ENCODE data around the gene HOXA9. TPM values are rescaled to one million over a fixed set of nuclear protein-coding genes. Genes with fewer than 3 reads are reported as not detected.

The HOXA9 gene
- total RNA-seq, 1 donor from 2014 or later = not detected

DNA sequence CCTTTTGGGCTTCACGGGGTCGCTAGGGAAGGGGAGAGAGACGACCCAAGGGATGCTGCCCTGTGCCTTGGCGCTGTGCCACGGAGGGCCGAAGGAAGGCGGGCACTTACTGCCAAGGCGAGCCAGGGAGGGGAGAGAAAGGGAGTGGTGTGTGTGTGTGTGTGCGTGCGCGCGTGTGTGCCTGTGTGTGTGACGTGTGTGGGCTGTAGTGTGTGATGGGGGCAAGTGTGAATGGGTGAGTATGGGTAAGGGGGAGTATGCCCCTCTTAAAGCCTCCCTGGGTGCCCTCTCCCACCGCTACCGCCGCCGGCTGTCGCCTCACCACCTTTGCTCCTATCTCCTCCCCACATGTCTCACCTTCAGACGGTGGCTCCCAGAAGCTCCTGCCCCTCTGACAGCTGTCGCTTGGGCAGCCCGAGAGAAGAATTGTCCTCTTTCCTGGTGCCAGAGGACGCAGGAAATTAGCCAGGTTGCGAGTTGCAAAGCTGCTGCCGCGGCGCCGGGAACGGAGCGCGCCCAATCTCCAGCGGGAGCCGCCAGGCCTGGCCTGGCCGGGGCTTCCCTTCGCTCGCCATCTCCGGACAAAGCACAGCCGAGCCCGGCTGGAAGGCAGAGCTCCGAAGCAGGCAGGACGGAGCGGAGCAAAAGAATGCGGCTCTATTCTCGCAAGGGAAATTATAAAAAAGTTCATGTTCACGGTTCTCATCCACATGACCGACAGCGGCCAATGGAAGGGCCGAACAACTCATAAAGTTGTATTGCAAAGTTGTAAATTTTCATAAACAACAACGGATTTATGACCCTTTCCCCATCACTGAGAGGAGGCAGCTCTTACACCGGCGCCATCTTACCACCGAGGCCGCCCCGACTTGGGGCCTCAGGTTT is 13.2 kb downstream of the HOXA9 start, which contains the start of gene HOXA3:
Gene HOXA3, minus strand, starts transcription at position 653 of the 885 bp plus-strand sequence. CDS start 41,943 bp downstream, outside the sequence.
- intact Hi-C loops (cut with micrococcal nuclease) = loop anchor here (1.0 to 5.0 kb wide), 3 partner anchors 17 to 55 kb away; partner anchors contain the start of genes HOXA1 and HOXA11
- no peak for DNase-seq (ENCODE audit: low spot score)
- peak within 1 kb of the TSS; percentile 12 for H3K27ac Mint-ChIP-seq
- H3K36me3 Mint-ChIP-seq (ENCODE audit: low read depth) = peaks cover 1% of the 10 kb centered on the region
- H3K4me1 Mint-ChIP-seq (ENCODE audit: low read depth) = peaks cover 18% of the 10 kb centered on the region
- peak within 1 kb of the TSS; percentile 57 for H3K4me3 Mint-ChIP-seq
- no peaks in the 10 kb centered on the region for H3K9me3 Mint-ChIP-seq
- peaks cover 82% of the 10 kb centered on the region for H3K27me3 Mint-ChIP-seq (ENCODE audit: insufficient read depth)

DNA sequence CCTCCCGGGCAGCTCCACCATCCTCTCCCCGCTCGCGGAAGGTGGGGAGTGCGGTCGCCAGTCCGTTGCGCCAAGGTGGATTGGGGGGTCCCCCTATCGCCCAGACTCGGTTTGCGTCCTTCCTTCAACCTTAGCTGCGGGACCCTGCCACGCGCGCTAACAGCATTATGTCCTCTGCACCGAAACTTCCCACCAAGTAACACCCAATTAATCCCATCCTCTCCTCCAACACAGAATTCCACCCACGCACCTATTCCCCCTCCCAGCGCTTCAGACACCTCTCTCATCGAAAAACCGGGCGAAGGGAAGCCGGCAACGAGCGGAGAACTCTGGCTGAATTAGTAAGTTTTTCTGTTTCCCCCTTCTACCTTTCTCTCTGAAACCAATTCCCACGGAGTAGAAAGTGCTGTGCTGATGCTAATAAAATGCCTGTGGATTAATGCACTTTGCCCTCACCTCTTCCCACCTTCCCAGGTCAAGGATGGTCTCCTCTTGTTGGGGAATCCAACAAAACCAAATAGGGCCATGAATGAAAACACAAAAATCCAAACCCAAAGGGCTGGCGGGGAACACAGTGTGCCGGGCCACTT is 13.9 kb downstream of the HOXA9 start:
- intact Hi-C loops (cut with micrococcal nuclease) = loop anchor here (2.0 to 5.0 kb wide), 2 partner anchors 17 to 54 kb away; partner anchors contain the start of gene HOXA1
- Mint-ChIP-seq H3K4me3 (peak overlapping the region; percentile 57), H3K9me3 (no peaks in the 10 kb centered on the region), H3K27ac (peak overlapping the region; percentile 12), H3K4me1 (ENCODE audit: low read depth) (peaks cover 18% of the 10 kb centered on the region), H3K36me3 (ENCODE audit: low read depth) (peaks cover 3% of the 10 kb centered on the region), H3K27me3 (ENCODE audit: insufficient read depth) (peaks cover 84% of the 10 kb centered on the region)
- DNase-seq (ENCODE audit: low spot score) = no peak

DNA sequence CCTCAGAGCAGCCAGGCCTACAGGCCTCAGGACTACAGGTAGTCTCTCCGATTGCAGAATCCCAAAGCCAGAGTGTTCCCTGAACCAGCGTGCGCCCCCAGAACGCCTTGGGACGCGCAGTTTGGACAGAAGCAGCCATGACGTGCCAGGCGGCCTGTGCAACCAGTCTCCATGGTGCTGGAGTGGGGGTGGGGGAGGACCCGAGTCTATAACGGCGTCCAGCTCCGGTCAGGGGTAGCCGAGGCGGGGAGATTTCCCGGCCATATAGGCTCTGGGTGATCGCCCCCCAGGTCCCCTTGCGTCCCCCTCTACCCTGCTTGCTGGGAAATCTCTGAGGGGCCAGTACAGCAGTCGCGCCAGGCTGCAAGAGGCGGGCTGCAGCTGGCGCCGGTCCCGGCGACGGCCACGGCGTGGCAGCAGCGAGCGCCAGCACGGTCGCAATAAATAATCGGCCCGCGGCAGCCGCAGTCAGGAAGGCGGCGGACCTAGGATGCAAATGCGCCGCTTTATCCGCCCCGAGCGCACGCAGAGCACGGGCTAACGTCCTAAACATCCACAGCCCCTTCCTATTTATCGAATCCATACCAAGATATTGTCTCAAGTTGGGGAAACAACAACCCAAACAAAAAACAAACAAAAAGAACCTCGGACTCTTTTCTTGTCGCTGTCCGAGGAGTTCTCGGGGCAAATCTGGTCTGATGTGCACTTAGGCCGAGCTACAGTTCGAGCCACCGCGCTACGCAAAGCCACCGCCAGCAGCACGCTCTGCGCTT is 14.6 kb downstream of the HOXA9 start:
- Mint-ChIP-seq H3K4me1 (ENCODE audit: low read depth) (peaks cover 18% of the 10 kb centered on the region), H3K36me3 (ENCODE audit: low read depth) (peaks cover 3% of the 10 kb centered on the region), H3K4me3 (peak overlapping the region; percentile 57), H3K27ac (peak overlapping the region; percentile 7), H3K9me3 (no peaks in the 10 kb centered on the region), H3K27me3 (ENCODE audit: insufficient read depth) (peaks cover 88% of the 10 kb centered on the region)
- DNase-seq (ENCODE audit: low spot score) = peak; percentile 46
- intact Hi-C loops (cut with micrococcal nuclease) = loop anchor here (2.0 to 5.0 kb wide), 2 partner anchors 16 to 53 kb away; partner anchors contain the start of gene HOXA1

DNA sequence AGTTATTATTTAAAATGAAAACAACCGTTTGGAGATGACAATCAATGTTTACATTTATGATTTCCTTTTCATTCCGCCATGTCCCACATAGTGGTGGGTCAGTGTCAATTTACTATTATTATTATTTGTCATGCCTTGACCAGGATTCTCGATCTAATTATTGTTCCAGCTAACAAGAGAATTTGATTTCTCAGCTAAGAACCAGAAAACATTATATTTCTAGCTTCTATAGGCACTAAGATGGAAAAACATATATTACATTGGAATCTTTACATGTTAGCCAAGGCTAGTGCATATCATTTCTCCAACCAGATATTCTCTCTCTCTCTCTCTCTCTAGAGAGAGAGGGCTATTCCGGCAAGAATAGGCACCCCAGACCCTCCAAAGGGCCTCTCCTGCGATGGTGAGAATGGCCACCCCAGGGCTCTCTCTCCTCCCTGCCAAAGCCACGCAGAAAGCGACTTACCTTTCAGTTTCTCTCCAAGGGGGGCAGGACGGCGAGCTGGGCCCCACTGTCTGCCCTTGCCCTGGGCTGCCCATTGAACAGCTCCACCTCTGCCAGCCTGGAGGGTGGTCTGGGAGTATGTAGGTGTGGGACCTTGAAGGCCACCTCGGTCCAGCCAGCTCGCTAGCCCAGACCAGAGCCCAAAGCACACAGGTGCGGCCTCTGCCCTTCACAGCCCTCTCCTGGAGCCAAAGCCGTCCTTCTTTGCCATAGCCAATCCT is 15.3 kb downstream of the HOXA9 start:
- DNase-seq (ENCODE audit: low spot score) = no peak
- H3K4me1 Mint-ChIP-seq (ENCODE audit: low read depth) = peaks cover 17% of the 10 kb centered on the region
- no peak overlapping the region for H3K27ac Mint-ChIP-seq
- H3K9me3 Mint-ChIP-seq = no peaks in the 10 kb centered on the region
- peaks cover 3% of the 10 kb centered on the region for H3K36me3 Mint-ChIP-seq (ENCODE audit: low read depth)
- H3K27me3 Mint-ChIP-seq (ENCODE audit: insufficient read depth) = peaks cover 85% of the 10 kb centered on the region
- H3K4me3 Mint-ChIP-seq = no peak overlapping the region
- intact Hi-C loops (cut with micrococcal nuclease) = loop anchor here (2.0 to 5.0 kb wide), 2 partner anchors 15 to 53 kb away; partner anchors contain the start of gene HOXA1

DNA sequence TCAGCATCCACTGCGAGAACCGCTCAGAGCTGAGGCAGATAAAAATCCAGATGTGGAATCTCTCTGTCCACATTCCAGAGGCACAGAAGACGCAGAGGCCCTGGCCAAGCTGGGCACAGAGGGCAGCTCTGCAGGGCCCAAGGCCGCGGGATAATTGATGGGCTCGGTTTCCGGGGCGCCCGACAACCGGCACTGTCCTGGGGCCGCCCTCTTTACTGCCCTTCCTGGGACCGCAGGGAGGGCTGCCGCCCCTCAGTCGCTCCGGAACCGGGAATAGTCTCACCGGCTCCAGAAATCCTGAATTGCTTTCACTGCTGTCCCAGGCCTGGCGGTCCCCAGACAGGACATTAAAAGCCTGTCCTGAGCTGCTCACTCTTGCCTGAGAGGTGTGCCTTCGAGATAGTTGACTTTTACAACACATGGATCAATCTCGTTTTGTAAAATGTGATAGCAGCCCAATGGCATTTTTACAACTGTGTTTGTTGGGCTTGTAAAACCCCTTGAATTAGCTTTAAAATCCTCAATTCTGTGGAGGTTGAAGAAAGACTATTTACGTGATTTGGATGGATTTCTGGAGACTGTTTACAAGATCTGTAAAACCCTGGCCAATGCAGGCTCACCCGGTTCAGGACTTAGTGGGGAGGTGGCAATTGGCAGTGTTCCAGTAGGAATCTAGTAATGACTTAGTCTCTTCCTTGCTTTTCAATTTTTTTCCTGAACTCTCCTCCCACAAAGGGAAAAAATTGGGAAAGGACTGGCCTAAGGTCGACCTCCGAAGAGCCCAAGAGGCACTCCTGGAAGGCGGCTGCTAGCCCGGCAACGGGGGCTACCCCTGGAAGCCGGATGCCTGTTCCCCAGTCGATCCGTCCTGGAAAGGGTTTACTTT is 16.3 kb downstream of the HOXA9 start:
- Mint-ChIP-seq H3K27me3 (ENCODE audit: insufficient read depth) (peaks cover 75% of the 10 kb centered on the region), H3K36me3 (ENCODE audit: low read depth) (peaks cover 3% of the 10 kb centered on the region), H3K4me1 (ENCODE audit: low read depth) (peaks cover 10% of the 10 kb centered on the region), H3K4me3 (no peak overlapping the region), H3K9me3 (no peaks in the 10 kb centered on the region), H3K27ac (no peak overlapping the region)
- DNase-seq (ENCODE audit: low spot score) = no peak
- intact Hi-C loops (cut with micrococcal nuclease) = no loop called here

DNA sequence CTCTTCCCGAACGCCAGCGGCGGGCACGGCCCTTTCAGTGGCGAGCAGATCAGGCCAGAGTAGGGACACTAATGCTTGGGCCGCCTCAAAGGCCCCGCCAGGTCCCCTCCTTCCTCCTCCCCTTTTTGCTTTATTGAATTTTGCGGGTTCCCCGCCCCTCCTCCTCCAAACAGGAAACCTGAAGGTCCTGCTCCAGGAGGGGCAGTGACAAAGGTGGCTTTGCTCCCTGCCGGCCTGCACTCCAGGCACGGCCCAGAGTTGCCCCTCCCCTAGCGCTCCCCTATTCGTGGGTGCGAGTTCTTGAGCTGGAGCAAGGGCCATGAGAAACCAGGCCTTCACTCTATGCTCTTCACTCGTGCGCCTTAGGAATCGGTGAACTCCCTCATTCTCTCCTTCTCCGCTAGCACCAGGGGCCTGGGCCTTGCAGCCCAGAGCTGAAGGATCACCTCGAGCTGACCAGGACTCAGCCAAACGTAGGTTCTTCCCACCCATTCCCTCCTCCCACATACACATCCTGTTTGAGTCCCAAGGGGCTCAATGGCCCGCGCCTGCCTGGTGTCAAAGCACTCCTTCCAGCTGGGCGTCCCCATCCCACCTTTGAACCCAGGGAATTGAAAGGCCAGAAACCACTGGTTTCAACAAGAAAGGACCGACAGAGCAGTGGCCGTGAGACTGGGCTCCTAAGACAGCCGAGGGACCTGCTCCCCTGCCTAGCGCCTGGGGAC is 17.1 kb downstream of the HOXA9 start:
- H3K4me3 Mint-ChIP-seq = no peak overlapping the region
- H3K27me3 Mint-ChIP-seq (ENCODE audit: insufficient read depth) = peaks cover 67% of the 10 kb centered on the region
- intact Hi-C loops (cut with micrococcal nuclease) = no loop called here

DNA sequence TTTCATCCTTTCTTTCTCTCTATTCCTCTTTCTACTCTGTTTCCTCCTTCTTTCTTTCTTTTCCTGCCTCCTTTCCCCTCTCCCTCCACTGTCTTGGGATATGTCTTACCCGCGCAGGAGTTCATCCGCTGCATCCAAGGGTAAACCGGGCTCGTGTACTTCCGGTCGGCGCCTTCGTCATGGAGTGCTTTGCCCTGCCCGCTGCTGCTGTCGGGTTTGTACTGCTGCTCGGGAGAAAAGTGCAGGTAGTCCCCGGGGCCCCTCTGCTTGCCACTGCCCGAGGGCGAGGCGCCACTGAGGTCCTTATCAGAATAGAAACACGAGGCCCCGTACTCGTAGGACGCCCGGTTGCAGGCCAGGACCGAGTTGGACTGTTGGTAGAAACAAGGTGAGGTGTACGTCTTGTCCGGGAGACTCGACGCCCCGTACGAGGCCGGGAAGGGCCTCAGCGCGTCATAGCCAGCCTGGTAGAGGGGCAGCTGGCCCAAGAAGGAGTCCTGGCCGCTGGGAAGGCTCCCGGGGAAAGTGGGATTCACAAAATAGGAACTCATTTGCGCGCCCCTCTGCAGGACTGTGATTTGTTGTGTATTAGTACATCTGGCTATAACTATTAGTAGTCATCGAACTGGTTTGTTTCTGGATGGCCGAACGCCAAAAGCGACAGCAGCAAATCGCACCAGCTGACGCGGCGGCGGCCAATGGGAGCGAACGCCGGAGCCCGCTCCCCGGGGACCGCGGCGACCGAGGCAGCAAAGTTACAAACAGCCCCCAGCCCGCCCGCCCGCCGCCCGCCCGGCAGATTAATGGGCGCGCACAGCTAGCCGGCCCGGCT is 17.9 kb downstream of the HOXA9 start, which contains the start of gene HOXA6:
Gene HOXA6, minus strand, starts transcription at position 576 of the 832 bp plus-strand sequence. Its CDS starts 25 bp downstream, at position 551.
- intact Hi-C loops (cut with micrococcal nuclease) = no loop called here
- no peak for DNase-seq (ENCODE audit: low spot score)
- H3K4me3 Mint-ChIP-seq = no peak within 1 kb of the TSS
- peaks cover 63% of the 10 kb centered on the region for H3K27me3 Mint-ChIP-seq (ENCODE audit: insufficient read depth)
- H3K36me3 Mint-ChIP-seq (ENCODE audit: low read depth) = peaks cover 3% of the 10 kb centered on the region
- peaks cover 10% of the 10 kb centered on the region for H3K4me1 Mint-ChIP-seq (ENCODE audit: low read depth)
- H3K9me3 Mint-ChIP-seq = no peaks in the 10 kb centered on the region
- H3K27ac Mint-ChIP-seq = no peak within 1 kb of the TSS

More for the DNA sequence above, 17.1 kb downstream of the HOXA9 start:
- Mint-ChIP-seq H3K27ac (no peak overlapping the region), H3K9me3 (no peaks in the 10 kb centered on the region), H3K4me1 (ENCODE audit: low read depth) (peaks cover 10% of the 10 kb centered on the region), H3K36me3 (ENCODE audit: low read depth) (peaks cover 3% of the 10 kb centered on the region)
- no peak for DNase-seq (ENCODE audit: low spot score)

DNA sequence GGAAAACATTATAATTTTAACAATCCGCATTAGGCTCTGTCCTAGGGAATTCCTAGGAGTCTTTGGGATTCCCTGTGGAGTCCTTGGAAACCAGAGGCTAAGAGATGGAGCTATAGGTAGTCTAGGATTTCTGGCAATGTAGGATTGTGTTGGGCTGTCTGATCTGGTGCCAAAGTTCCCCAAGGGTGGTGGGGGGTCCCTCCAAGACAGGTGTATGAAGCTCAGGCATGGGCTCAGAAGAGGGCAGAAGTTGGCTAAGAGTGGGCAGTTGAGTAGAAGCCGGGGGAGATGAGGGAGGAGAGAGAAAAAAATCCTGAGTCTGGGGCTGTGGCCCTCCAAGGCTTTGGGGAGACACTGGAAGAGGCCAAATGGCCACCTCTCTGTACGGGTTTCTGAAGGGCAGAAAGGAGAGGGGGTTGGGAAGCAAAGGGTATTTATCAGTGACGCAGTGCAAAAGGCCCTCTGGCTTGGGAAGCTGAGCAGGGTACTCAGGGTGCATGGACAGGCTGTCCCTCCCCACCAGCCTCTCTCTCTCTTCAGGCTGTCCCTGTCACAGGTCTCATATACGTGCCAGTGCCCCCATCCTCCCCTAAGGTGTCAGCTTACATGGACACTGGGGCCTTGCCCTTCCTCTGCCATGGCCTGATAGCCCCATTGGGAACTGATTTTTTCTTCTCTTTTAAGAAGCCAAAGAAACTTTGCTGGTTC is 18.7 kb downstream of the HOXA9 start:
- intact Hi-C loops (cut with micrococcal nuclease) = no loop called here
- no peak for DNase-seq (ENCODE audit: low spot score)
- H3K27ac Mint-ChIP-seq = no peak overlapping the region
- peaks cover 8% of the 10 kb centered on the region for H3K4me1 Mint-ChIP-seq (ENCODE audit: low read depth)
- H3K27me3 Mint-ChIP-seq (ENCODE audit: insufficient read depth) = peaks cover 56% of the 10 kb centered on the region
- H3K9me3 Mint-ChIP-seq = no peaks in the 10 kb centered on the region
- H3K4me3 Mint-ChIP-seq = no peak overlapping the region
- H3K36me3 Mint-ChIP-seq (ENCODE audit: low read depth) = peaks cover 3% of the 10 kb centered on the region

DNA sequence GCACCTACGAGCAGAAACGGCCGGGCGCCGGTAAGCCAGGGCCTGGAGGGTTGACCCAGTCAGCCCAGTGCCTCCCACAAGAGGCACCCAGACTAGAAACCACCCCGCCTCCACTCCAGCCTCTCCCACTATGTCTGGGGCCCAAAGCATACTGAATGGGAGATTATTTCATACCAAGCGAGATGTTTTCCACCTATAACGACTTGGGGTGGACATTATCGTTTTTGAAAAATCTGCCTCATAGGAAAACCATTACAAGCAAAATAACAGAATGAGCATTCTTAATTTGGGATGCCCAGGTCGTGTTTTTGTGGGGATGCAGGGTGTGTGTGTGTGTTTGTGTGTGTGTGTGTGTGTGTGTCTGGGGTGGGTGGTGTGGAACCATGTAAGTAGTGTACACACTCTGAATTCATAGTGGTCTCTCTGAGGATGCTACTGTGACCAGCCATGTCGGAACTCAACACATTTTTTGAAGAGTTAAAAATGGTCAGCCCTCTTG is 19.4 kb downstream of the HOXA9 start:
- peaks cover 1% of the 10 kb centered on the region for H3K4me1 Mint-ChIP-seq (ENCODE audit: low read depth)
- no peak for DNase-seq (ENCODE audit: low spot score)
- peaks cover 3% of the 10 kb centered on the region for H3K36me3 Mint-ChIP-seq (ENCODE audit: low read depth)
- H3K4me3 Mint-ChIP-seq = no peak overlapping the region
- peaks cover 55% of the 10 kb centered on the region for H3K27me3 Mint-ChIP-seq (ENCODE audit: insufficient read depth)
- intact Hi-C loops (cut with micrococcal nuclease) = no loop called here
- no peak overlapping the region for H3K27ac Mint-ChIP-seq
- no peaks in the 10 kb centered on the region for H3K9me3 Mint-ChIP-seq

All from activated T-helper 1 cell treated with anti-CD3 and anti-CD28 coated beads, Interleukin-12 subunit alpha, Interleukin-12 subunit beta, Interleukin-2, Interleukin-4 antibody, amounts not matched to agents 30 ng/mL and 10 ng/mL and 1 ng/mL, durations not matched to agents 14 hours and 24 hours and 36 hours (primary cell).